ENCODE data around the gene CCDC54. TPM values are rescaled to one million over a fixed set of nuclear protein-coding genes. Genes with fewer than 3 reads are reported as not detected.

The CCDC54 gene
- total RNA-seq, 1 donor from 2014 or later = not detected

DNA sequence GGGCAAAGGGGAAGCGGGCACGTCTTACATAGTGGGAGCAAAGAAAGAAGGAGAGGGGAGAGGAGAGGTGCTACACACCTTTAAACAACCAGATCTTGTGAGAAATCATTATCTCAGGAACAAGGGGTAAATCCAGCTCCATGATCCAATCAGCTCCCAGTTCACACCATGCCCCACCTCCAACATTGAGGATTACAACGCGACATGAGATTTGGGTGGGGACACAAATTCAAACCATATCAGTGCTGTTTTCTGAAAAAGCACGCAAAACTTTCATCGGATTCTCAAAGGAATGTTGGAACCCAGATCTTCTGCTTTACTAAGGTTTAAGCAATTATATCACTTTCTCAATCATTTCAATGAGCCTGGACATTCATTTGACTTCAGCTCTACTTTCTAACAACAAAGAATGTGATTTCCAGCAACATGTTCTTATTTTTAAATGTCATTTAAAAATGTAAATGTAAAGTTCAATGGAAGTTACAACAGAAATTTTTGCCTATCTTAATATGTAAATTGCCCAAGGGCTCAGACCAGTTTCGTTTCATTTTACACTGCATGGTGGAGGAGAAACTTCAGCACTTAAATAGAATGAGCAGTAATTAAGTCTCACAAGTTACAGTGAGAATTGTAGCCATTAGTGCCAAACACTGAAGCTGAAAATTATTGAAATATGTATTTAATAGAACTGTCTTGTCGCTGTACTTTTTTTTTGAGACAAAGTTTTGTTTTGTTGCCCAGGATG, 8.4 kb upstream of the CCDC54 start:
- no peaks in the 10 kb centered on the region for H3K27me3 ChIP-seq
- Mint-ChIP-seq H3K4me1 (no peaks in the 10 kb centered on the region), H3K4me3 (no peak overlapping the region), H3K27ac (no peak overlapping the region), H3K9me3 (no peaks in the 10 kb centered on the region), H3K27me3 (ENCODE audit: insufficient read depth, low read depth) (peaks cover 2% of the 10 kb centered on the region), H3K36me3 (no peaks in the 10 kb centered on the region)
- no peak overlapping the region for H3K27ac ChIP-seq
- H4K20me1 ChIP-seq (ENCODE audit: low read depth) = no peaks in the 10 kb centered on the region
- H3K9me3 ChIP-seq (ENCODE audit: low read depth) = no peaks in the 10 kb centered on the region
- H3K4me1 ChIP-seq = peaks cover 5% of the 10 kb centered on the region
- H3K4me3 ChIP-seq = no peak overlapping the region
- H3F3A ChIP-seq (ENCODE audit: low read depth) = no peaks in the 10 kb centered on the region
- no peak for TF ChIP-seq EZH2phosphoT487 (IDR thresholded peaks at IDR 0.05)
- no peak for TF ChIP-seq EZH2 (IDR thresholded peaks at IDR 0.05)
- TF ChIP-seq, protein P1, sequence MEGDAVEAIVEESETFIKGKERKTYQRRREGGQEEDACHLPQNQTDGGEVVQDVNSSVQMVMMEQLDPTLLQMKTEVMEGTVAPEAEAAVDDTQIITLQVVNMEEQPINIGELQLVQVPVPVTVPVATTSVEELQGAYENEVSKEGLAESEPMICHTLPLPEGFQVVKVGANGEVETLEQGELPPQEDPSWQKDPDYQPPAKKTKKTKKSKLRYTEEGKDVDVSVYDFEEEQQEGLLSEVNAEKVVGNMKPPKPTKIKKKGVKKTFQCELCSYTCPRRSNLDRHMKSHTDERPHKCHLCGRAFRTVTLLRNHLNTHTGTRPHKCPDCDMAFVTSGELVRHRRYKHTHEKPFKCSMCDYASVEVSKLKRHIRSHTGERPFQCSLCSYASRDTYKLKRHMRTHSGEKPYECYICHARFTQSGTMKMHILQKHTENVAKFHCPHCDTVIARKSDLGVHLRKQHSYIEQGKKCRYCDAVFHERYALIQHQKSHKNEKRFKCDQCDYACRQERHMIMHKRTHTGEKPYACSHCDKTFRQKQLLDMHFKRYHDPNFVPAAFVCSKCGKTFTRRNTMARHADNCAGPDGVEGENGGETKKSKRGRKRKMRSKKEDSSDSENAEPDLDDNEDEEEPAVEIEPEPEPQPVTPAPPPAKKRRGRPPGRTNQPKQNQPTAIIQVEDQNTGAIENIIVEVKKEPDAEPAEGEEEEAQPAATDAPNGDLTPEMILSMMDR (IDR thresholded peaks at IDR 0.05) = no peak
- no peak overlapping the region for H3K9ac ChIP-seq
- no peak overlapping the region for H3K4me2 ChIP-seq
- no peak overlapping the region for H2AFZ ChIP-seq (replicated peaks)
- H3K79me2 ChIP-seq (ENCODE audit: low read depth) = no peaks in the 10 kb centered on the region
- DNase-seq (ENCODE audit: low spot score) = no peak
- H3K36me3 ChIP-seq = no peaks in the 10 kb centered on the region

DNA sequence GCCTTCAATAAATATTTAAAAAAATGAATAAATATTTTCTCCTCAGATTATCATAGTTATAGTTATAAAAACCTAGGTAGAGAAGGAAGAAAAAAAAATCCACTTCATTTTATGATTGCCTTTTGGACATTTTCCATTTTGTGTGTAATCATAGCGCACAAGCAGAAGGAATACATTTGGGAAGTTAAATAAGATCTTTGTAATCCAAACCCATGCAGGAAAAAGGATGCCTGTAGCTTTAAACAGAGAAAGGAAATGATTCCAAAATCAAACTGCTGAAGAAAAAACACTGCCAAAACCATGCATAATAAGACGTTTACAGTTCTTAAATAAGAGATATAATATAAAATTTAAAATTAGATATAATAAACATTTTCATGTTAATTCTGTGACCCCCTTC, 7.4 kb upstream of the CCDC54 start:
- H3K27ac Mint-ChIP-seq = no peak overlapping the region
- H4K20me1 ChIP-seq (ENCODE audit: low read depth) = no peaks in the 10 kb centered on the region
- no peak overlapping the region for H2AFZ ChIP-seq (replicated peaks)
- no peaks in the 10 kb centered on the region for H3K9me3 Mint-ChIP-seq
- H3K27me3 Mint-ChIP-seq (ENCODE audit: insufficient read depth, low read depth) = peaks cover 2% of the 10 kb centered on the region
- TF ChIP-seq EZH2 (IDR thresholded peaks at IDR 0.05) (no peak), EZH2phosphoT487 (IDR thresholded peaks at IDR 0.05) (no peak)
- TF ChIP-seq, protein P1 (IDR thresholded peaks at IDR 0.05) = no peak
- no peaks in the 10 kb centered on the region for H3K36me3 Mint-ChIP-seq
- H3K4me1 ChIP-seq = peaks cover 5% of the 10 kb centered on the region
- H3K4me3 Mint-ChIP-seq = no peak overlapping the region
- H3K9ac ChIP-seq = no peak overlapping the region
- H3K79me2 ChIP-seq (ENCODE audit: low read depth) = no peaks in the 10 kb centered on the region
- no peak overlapping the region for H3K4me2 ChIP-seq
- H3K9me3 ChIP-seq (ENCODE audit: low read depth) = no peaks in the 10 kb centered on the region
- H3K27ac ChIP-seq = no peak overlapping the region
- H3K4me3 ChIP-seq = no peak overlapping the region
- no peaks in the 10 kb centered on the region for H3K27me3 ChIP-seq
- DNase-seq (ENCODE audit: low spot score) = no peak
- H3K4me1 Mint-ChIP-seq = no peaks in the 10 kb centered on the region
- no peaks in the 10 kb centered on the region for H3K36me3 ChIP-seq
- H3F3A ChIP-seq (ENCODE audit: low read depth) = no peaks in the 10 kb centered on the region

DNA sequence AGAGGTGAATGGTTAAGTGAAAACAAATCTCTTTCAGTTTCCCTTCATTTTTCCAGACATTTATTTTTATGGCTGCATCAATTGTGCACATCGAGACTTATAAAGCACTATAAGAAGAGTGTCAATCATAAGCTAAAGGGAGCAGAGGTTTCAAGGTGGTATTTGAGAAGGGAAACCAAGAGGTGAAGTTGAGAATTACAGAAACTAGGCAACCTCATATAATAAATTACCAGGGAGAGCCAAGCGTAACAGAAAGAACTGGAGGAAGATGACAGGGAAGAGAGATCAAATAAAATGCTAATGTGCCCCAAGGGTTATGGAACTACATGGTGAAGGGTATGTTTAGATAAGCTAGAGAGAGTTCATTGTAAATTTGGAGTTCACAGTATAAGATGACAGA, 6.3 kb upstream of the CCDC54 start:
- DNase-seq (ENCODE audit: low spot score) = no peak
- H3K36me3 Mint-ChIP-seq = no peaks in the 10 kb centered on the region
- H3K27me3 ChIP-seq = no peaks in the 10 kb centered on the region
- H3K9me3 Mint-ChIP-seq = no peaks in the 10 kb centered on the region
- no peaks in the 10 kb centered on the region for H3K27me3 Mint-ChIP-seq (ENCODE audit: insufficient read depth, low read depth)
- no peaks in the 10 kb centered on the region for H3K79me2 ChIP-seq (ENCODE audit: low read depth)
- H3K4me1 ChIP-seq = peaks cover 5% of the 10 kb centered on the region
- H3K27ac ChIP-seq = no peak overlapping the region
- H3K36me3 ChIP-seq = no peaks in the 10 kb centered on the region
- H3F3A ChIP-seq (ENCODE audit: low read depth) = no peaks in the 10 kb centered on the region
- TF ChIP-seq, protein P1 (IDR thresholded peaks at IDR 0.05) = no peak
- TF ChIP-seq EZH2phosphoT487 (IDR thresholded peaks at IDR 0.05) = no peak
- no peaks in the 10 kb centered on the region for H4K20me1 ChIP-seq (ENCODE audit: low read depth)
- no peak overlapping the region for H3K9ac ChIP-seq
- H3K4me3 Mint-ChIP-seq = no peak overlapping the region
- H3K27ac Mint-ChIP-seq = no peak overlapping the region
- H3K4me2 ChIP-seq = no peak overlapping the region
- H2AFZ ChIP-seq (replicated peaks) = no peak overlapping the region
- no peaks in the 10 kb centered on the region for H3K4me1 Mint-ChIP-seq
- no peaks in the 10 kb centered on the region for H3K9me3 ChIP-seq (ENCODE audit: low read depth)
- no peak overlapping the region for H3K4me3 ChIP-seq

Measured in neural progenitor cell (in vitro differentiated cells).